ENCODE measurements around the gene PLEKHH1.

The PLEKHH1 gene

GRCh38 chr14:67532998-67533753, at the start of gene PLEKHH1:
Gene PLEKHH1, plus strand, starts transcription at chr14:67533290. Its CDS starts 8,578 bp downstream, at chr14:67541868.
- Mint-ChIP-seq H3K4me3 (peak within 1 kb of the TSS; percentile 73), H3K27me3 (peaks cover 32% of the 10 kb centered on the region), H3K27ac (peak within 1 kb of the TSS; percentile 39), H3K4me1 (ENCODE audit: low read depth) (peaks cover 8% of the 10 kb centered on the region), H3K9me3 (no peaks in the 10 kb centered on the region), H3K36me3 (ENCODE audit: low read depth) (no peaks in the 10 kb centered on the region)
- peak; percentile 79 for DNase-seq

- Mint-ChIP-seq H3K36me3 (ENCODE audit: low read depth) (peaks cover 27% of the 10 kb centered on the region), H3K9me3 (no peaks in the 10 kb centered on the region), H3K4me3 (no peak overlapping the region), H3K4me1 (ENCODE audit: low read depth) (peaks cover 73% of the 10 kb centered on the region), H3K27me3 (no peaks in the 10 kb centered on the region), H3K27ac (peak overlapping the region; percentile 37)
- DNase-seq, result no peak
These were observed 49.4 kb upstream of the PLEKHH1 start for GRCh38 chr14:67483579-67484285.

GRCh38 chr14:67485501-67486095, 47.5 kb upstream of the PLEKHH1 start:
- peaks cover 27% of the 10 kb centered on the region for H3K36me3 Mint-ChIP-seq (ENCODE audit: low read depth)
- no peaks in the 10 kb centered on the region for H3K9me3 Mint-ChIP-seq
- no peak for DNase-seq
- H3K27me3 Mint-ChIP-seq, result no peaks in the 10 kb centered on the region
- peaks cover 86% of the 10 kb centered on the region for H3K4me1 Mint-ChIP-seq (ENCODE audit: low read depth)
- H3K27ac Mint-ChIP-seq, result no peak overlapping the region
- H3K4me3 Mint-ChIP-seq, result no peak overlapping the region

- Mint-ChIP-seq H3K27ac (no peak overlapping the region), H3K4me3 (no peak overlapping the region), H3K4me1 (ENCODE audit: low read depth) (peaks cover 81% of the 10 kb centered on the region), H3K9me3 (no peaks in the 10 kb centered on the region), H3K36me3 (ENCODE audit: low read depth) (peaks cover 27% of the 10 kb centered on the region), H3K27me3 (no peaks in the 10 kb centered on the region)
- DNase-seq, result no peak
These were observed 46.2 kb upstream of the PLEKHH1 start for GRCh38 chr14:67486890-67487289.

- H3K4me3 Mint-ChIP-seq, result peak overlapping the region; percentile 86
- H3K27me3 Mint-ChIP-seq, result no peaks in the 10 kb centered on the region
- peaks cover 27% of the 10 kb centered on the region for H3K36me3 Mint-ChIP-seq (ENCODE audit: low read depth)
- H3K4me1 Mint-ChIP-seq (ENCODE audit: low read depth), result peaks cover 78% of the 10 kb centered on the region
- no peaks in the 10 kb centered on the region for H3K9me3 Mint-ChIP-seq
- peak overlapping the region; percentile 98 for H3K27ac Mint-ChIP-seq
- DNase-seq, result no peak
These were observed 45.8 kb upstream of the PLEKHH1 start for GRCh38 chr14:67487332-67487731.

GRCh38 chr14:67487937-67488893, 44.9 kb upstream of the PLEKHH1 start, which contains the start of gene TMEM229B:
Gene TMEM229B, minus strand, starts transcription at chr14:67488721. Its CDS starts 14,798 bp downstream, at chr14:67473923.
- peak within 1 kb of the TSS; percentile 86 for H3K4me3 Mint-ChIP-seq
- H3K27me3 Mint-ChIP-seq, result no peaks in the 10 kb centered on the region
- peak within 1 kb of the TSS; percentile 98 for H3K27ac Mint-ChIP-seq
- peak; percentile 80 for DNase-seq
- peaks cover 29% of the 10 kb centered on the region for H3K36me3 Mint-ChIP-seq (ENCODE audit: low read depth)
- H3K4me1 Mint-ChIP-seq (ENCODE audit: low read depth), result peaks cover 80% of the 10 kb centered on the region
- H3K9me3 Mint-ChIP-seq, result peaks cover 6% of the 10 kb centered on the region

GRCh38 chr14:67490196-67490595, 42.9 kb upstream of the PLEKHH1 start:
- Mint-ChIP-seq H3K36me3 (ENCODE audit: low read depth) (peaks cover 22% of the 10 kb centered on the region), H3K9me3 (peaks cover 9% of the 10 kb centered on the region), H3K27me3 (no peaks in the 10 kb centered on the region), H3K4me1 (ENCODE audit: low read depth) (peaks cover 65% of the 10 kb centered on the region), H3K4me3 (no peak overlapping the region), H3K27ac (no peak overlapping the region)
- DNase-seq, result no peak

GRCh38 chr14:67491285-67491684, 41.8 kb upstream of the PLEKHH1 start:
- Mint-ChIP-seq H3K27ac (no peak overlapping the region), H3K4me1 (ENCODE audit: low read depth) (peaks cover 54% of the 10 kb centered on the region), H3K27me3 (no peaks in the 10 kb centered on the region), H3K4me3 (no peak overlapping the region), H3K9me3 (peaks cover 9% of the 10 kb centered on the region), H3K36me3 (ENCODE audit: low read depth) (peaks cover 13% of the 10 kb centered on the region)
- DNase-seq, result no peak

- Mint-ChIP-seq H3K4me3 (no peak overlapping the region), H3K36me3 (ENCODE audit: low read depth) (peaks cover 9% of the 10 kb centered on the region), H3K27ac (peak overlapping the region; percentile 17), H3K9me3 (peaks cover 9% of the 10 kb centered on the region), H3K27me3 (no peaks in the 10 kb centered on the region), H3K4me1 (ENCODE audit: low read depth) (peaks cover 48% of the 10 kb centered on the region)
- no peak for DNase-seq
These were observed 41.2 kb upstream of the PLEKHH1 start for GRCh38 chr14:67491741-67492507.

GRCh38 chr14:67492538-67492937, 40.6 kb upstream of the PLEKHH1 start:
- no peaks in the 10 kb centered on the region for H3K27me3 Mint-ChIP-seq
- H3K4me3 Mint-ChIP-seq, result no peak overlapping the region
- H3K36me3 Mint-ChIP-seq (ENCODE audit: low read depth), result peaks cover 5% of the 10 kb centered on the region
- peaks cover 43% of the 10 kb centered on the region for H3K4me1 Mint-ChIP-seq (ENCODE audit: low read depth)
- H3K9me3 Mint-ChIP-seq, result peaks cover 9% of the 10 kb centered on the region
- no peak for DNase-seq
- no peak overlapping the region for H3K27ac Mint-ChIP-seq

- no peak for DNase-seq
- Mint-ChIP-seq H3K36me3 (ENCODE audit: low read depth) (peaks cover 5% of the 10 kb centered on the region), H3K27ac (no peak overlapping the region), H3K27me3 (no peaks in the 10 kb centered on the region), H3K4me3 (no peak overlapping the region), H3K4me1 (ENCODE audit: low read depth) (peaks cover 43% of the 10 kb centered on the region), H3K9me3 (peaks cover 9% of the 10 kb centered on the region)
These were observed 39.9 kb upstream of the PLEKHH1 start for GRCh38 chr14:67493092-67493717.

- H3K27me3 Mint-ChIP-seq, result no peaks in the 10 kb centered on the region
- DNase-seq, result no peak
- no peak overlapping the region for H3K27ac Mint-ChIP-seq
- H3K4me3 Mint-ChIP-seq, result no peak overlapping the region
- peaks cover 9% of the 10 kb centered on the region for H3K9me3 Mint-ChIP-seq
- peaks cover 5% of the 10 kb centered on the region for H3K36me3 Mint-ChIP-seq (ENCODE audit: low read depth)
- H3K4me1 Mint-ChIP-seq (ENCODE audit: low read depth), result peaks cover 20% of the 10 kb centered on the region
These were observed 37.3 kb upstream of the PLEKHH1 start for GRCh38 chr14:67495827-67496226.

GRCh38 chr14:67497216-67497615, 35.9 kb upstream of the PLEKHH1 start:
- Mint-ChIP-seq H3K36me3 (ENCODE audit: low read depth) (peaks cover 5% of the 10 kb centered on the region), H3K27me3 (no peaks in the 10 kb centered on the region), H3K9me3 (peaks cover 9% of the 10 kb centered on the region), H3K4me1 (ENCODE audit: low read depth) (peaks cover 17% of the 10 kb centered on the region), H3K27ac (no peak overlapping the region), H3K4me3 (no peak overlapping the region)
- DNase-seq, result no peak
